Fibroblast of upper back skin (primary cell): ENCODE results near the gene GAMT.

Experiments used
- DNase-seq: peaks from one replicate; pipeline ENCODE4 v3.0.0-alpha.2; 2013

Gene GAMT

DNA sequence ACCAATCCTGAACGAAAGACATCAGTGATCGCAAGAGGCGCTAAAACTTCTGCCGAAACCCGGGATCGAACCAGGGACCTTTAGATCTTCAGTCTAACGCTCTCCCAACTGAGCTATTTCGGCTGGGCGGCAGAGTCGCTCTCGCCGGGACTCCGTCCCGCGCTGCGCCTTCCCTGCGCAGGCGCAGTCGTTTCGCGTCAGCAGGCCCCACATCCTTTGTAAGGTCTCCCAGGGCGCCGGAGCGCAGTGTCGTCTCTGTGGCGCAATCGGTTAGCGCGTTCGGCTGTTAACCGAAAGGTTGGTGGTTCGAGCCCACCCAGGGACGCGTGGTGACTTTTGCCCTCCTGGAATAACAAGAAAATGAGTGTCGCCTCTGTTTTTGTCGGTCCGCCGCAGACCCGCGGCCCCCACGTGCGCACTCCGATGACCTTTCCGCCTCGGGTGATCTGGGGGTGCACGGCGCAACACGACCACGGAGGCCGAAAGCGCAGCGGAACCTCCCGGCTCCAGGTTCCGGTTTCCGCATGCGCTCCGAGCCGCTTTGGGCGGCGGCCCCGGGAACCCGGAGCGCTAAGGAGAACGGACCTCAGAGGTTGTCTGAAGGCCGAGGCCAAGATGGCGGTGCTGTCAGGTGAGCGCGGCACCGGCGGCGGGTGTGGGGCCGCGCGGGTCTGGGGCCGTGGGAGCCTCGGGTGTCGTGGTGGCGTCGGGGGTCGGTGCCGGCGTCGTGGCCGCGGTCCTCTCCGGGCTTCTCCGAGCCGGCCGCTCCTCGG is 17.8 kb downstream of the GAMT start, which contains the start of gene NDUFS7:
Gene NDUFS7, plus strand, starts transcription at position 596 of the 773 bp plus-strand sequence. Its CDS starts 20 bp downstream, at position 616.
- peak; percentile 88 for DNase-seq

DNA sequence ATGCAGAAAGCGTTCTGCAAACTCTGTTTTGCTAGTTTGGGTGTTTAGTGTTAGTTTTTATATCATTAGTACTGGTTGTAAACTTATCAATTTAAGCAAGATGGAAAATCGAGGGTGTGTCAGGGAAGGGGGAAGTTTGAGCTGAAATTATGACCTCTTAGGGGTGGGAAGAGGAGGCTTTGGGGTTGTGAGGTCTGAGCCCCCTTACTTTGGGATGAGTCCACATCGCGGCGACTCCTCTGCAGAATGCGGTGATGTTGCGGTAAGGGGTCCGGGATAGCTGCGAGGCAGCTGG is 18.4 kb downstream of the GAMT start:
- no peak for DNase-seq

DNA sequence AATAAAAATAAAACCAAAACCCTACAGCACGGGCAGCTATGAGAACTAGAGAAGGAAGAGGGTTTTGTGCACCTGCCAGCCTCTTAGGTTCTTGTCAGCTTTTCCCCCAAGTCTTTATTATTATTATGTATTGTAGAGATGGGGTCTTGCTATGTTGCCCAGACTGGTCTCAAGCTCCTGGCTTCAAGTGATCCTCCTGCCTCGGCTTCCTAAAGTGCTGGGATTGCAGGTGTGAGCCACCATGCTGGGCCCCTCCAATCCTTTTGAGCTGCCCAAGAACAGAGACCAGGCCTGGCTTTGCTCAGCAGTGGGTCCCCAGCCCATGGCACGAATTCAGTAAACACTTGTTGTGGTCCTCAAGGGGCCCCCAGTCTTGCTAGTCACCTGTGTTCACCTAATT is 19.1 kb downstream of the GAMT start:
- no peak for DNase-seq

DNA sequence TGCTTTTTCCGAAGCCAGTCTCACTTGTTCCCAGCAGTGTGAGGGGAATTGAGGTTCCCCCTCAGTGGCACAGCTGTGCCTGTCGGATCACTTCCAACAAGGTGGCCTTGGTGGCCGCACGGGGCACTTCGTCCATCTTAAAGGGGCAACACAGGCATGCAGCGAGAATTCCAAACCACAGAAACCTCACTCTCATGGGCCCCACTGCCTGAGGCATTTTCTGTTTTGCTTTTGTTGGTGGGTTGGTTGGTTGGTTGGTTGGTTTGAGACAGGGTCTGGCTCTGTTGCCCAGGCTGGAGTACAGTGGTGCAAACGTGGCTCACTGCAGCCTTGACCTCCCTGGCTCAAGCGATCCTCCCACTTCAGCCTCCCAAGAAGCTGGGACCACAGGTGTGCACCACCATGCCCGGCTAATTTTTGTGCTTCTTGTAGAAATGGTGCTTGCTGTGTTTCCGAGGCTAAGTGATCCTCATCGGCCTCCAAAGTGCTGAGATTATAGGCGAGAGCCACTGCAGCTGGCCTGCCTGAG is 21.3 kb downstream of the GAMT start:
- no peak for DNase-seq

DNA sequence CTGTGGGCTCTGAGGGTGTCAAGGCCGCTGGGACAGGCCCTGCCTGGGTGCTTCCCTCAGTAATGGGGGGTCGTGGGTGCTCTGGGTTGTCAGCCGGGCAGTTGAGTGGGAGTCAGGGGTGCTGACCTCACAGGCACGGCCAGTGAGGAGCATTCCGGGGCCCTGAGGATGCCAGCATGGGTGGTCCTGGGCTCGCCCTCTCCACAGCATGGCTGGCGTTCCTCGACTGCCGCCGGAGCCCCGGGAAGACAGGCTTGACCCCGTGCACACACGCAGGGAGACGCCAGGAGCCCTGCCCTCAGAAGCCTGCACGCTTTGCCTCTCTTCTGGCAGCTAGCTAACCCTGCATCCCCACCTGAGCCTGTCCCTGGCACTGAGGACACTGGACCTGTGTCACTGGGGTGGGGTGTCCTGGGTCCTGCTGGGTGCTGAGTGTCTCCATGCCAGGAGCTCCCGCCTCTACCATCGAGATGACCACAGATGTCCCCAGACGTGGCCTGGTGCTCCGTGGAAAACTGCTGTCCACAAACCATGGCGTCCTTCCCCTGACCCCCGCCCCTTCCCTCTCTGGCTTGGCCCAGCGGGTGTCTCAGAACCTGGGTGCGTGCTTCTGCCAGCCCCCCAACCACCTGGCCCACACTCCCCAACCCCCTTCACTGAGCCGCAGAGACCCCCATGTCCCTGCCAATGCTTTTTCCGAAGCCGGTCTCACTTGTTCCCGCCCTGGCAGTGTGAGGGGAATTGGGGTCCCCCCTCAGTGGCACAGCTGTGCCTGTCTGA is 22.0 kb downstream of the GAMT start:
- DNase-seq: no peak

DNA sequence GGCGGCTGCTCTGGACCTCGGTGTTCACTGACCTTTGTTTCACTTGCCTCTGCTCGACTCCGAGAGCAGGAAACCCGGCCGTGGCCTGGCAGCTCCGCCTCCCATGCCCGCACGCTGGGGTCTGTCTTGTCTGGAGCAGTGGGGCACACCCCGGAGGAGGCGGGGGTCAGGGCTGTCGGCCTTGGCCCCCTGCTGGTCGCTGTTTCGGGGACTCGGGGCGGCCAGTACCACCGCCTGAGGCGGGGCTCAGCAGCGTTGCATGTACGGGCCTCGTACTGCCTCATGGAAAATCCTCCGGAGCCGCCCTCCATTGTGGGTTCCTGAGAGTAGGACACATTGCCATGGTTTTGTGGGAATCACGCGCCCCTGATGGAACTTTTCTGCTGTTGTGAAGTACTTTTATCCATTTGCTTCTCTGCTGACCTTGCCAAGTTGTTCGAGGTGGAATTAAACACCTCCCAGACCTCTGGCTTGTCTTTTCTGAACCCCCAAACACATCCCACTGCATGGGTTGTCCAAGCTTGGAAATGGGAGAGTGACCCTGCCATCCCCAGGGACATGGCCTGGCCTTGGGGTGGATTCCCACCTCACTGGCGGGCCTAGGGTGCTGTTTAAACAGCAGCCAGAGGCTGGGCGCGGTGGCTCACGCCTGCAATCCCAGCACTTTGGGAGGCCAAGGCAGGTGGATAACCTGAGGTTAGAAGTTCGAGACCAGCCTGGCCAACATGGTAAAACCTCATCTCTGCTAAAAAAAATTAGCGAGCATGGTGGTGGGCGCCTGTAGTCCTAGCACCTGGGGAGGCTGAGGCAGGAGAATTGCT is 23.2 kb downstream of the GAMT start:
- DNase-seq: no peak

DNA sequence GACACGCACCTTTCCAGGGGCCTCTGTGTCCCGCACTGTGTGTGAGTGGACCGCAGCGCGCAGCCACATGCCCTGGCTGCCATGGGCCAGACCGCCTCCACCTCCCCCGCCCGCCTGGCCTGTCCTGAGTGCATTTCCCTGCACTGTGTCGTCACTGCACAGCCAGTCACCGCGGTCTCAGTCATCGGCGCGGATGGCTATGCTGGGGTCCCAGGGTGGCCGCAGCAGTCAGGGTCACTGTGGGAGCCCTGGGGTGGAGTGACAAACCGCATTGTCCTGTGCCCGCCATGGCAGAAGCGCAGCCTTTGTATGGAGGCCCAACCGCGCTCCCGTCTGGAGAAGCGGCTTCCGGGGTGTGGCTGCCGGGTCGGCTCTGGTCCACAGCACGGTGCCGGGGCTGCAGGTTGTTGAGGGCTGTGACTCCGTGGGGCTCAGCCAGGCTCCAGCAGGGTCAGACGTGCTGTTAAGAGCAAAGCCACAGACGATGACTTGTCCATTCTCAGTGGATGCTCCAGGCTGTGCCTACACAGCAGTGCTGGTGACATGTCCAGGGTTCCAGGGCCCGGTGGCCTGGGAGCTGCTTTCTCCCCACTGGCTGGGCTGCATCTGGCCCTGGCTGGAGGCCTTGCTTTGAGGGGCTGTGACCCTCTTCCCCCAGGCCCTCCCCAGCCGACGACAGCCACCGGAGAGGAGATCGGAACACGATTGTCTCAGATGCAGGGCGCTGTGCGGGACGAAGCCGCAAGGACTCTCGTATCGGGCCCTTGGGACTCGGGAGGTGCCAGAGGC is 24.0 kb downstream of the GAMT start:
- no peak for DNase-seq

DNA sequence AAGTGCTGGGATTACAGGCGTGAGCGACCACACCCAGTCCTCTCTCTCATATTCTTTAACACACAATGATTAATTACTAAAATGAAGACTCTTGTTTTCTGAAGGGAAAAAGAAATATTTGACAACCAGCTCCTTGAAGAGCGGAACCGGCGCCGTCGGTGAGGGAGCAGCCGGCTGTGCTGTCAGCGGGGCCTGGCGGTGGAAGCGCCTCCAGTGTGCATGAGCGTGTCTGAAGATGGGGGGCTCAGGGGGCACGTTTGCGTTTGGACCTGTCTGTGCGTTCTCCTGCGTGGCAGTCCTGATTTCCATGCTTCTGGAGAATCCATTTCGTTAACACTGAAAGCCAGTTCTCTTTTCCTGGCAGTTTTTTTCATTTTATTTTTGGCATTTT is 24.9 kb downstream of the GAMT start:
- no peak for DNase-seq

DNA sequence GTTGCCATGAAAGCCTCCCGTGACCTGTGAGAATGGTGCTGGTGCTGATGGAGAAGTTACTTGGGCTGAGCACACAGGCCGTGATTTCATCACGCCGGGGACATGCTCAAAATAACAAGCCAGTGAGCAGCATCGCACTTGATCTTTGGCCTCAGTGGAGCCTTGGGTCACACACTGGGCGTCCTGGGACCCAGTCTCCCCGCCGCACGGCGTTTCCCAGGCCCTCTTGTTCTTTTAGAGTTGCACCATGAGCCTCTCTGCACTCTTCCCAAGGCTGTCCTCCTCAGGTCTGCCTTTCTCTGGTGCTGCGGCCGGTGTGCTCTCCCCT is 27.1 kb downstream of the GAMT start:
- DNase-seq: no peak

DNA sequence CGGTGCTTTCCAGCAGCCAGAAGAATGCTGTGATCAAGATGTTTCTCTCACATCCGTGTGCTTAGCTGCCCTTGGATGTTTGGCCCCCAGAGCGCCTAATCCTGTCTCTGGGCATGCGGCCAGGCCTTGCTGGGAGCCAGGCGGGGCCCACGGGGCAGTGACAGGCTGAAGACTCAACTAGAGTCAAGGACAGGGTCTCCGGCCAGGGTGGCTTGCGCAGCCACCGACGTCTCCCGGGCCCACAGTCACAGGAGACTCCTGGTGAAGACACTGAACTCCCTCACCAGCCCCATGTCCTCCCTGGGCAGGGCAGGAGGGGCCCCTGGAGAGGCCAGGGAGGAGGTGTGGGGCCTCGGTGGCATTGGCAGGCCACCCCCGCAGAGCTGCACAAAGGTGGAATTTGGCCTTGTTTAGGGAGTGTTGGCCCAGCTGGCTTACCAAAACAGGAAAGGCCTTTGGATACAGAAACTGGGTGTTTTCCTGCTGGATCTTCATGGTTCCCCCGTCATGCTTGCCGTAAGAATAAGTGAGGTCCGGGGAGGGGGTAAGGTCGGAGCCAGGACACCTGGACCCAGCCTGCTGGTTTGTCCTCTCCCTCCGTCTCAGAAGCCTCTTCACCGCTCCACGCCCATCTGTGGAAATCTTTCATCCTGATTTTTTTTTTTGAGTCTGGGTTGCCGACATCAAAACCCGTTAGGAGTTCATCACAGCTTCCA is 27.6 kb downstream of the GAMT start:
- DNase-seq: no peak

DNA sequence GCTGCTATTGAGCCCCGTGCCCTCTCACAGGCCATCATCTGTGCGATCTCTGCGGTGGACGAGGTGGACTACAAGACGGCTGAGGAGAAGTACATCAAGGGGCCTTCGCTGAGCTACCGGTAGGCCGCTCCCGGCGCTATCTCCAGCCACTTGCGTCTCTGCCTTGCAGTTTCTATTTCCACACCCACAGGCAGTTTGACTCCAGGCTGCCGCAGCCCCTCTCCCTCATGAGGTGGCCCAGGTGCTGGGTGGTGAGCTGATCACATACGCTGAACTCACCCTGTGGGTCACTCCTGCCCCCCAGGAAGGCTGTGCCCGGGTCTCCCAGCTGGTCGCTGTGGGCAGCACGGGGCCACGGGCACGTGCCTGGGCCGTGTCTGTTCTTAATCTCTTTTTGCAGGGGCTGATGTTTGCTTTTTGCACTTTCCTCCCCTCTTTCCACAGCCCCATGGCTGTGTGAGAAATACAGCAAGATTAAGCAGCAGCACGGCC is 28.3 kb downstream of the GAMT start:
- no peak for DNase-seq

DNA sequence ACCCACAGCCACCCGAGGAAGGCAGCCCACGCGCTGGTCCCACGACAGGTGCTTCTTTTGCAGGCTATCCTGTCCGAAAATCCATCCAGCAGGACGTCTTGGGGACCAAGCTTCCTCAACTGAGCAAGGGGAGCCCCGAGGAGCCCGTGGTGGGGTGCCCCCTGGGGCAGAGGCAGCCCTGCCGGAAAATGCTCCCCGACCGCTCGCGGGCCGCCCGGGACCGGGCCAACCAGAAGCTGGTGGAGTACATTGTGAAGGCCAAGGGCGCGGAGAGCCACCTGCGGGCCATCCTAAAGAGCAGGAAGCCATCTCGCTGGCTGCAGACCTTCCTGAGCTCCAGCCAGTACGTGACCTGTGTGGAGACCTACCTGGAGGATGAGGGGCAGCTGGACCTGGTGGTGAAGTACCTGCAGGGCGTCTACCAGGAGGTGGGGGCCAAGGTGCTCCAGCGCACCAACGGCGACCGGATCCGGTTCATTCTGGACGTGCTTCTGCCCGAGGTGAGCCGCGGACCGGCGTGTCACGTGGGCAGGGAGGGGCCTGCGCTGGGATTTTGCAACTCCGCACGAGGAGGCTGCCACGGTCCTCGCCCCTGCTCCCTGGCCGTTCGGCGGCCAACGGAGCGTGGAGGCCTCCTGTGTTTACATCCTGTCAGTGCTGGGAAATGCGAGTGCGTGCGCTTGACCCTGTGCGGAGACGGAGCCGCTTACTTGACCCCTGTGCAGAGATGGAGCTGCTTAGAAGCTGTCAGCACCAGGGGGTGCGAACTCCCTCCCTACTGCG is 30.6 kb downstream of the GAMT start:
- DNase-seq: no peak

DNA sequence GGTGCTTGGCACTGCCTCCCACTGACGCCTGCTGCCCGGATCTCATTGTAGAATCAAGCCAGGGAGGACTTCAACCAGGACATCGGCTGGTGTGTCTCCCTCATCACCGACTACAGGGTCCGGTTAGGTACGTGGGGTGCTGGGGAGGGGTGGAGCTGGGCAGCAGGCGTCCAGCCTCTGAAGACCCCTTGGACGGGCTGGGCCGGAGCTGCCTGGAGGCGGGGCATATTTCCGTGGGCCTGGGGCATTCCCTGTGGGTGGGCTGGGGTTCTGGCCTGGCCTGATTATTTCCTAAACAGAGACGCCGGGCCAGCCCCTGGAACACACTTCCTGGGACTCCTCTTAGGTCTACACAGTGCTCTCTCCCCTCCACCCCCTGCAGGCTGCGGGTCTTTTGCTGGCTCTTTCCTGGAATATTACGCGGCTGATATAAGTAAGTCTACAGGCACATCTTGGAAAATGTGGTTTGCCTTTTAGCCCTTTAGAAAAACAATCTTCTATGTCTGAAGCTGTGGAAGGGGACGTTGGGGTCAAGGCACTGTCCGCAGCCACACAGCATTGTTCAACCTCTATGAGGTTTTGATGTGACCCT is 32.0 kb downstream of the GAMT start:
- DNase-seq: no peak

DNA sequence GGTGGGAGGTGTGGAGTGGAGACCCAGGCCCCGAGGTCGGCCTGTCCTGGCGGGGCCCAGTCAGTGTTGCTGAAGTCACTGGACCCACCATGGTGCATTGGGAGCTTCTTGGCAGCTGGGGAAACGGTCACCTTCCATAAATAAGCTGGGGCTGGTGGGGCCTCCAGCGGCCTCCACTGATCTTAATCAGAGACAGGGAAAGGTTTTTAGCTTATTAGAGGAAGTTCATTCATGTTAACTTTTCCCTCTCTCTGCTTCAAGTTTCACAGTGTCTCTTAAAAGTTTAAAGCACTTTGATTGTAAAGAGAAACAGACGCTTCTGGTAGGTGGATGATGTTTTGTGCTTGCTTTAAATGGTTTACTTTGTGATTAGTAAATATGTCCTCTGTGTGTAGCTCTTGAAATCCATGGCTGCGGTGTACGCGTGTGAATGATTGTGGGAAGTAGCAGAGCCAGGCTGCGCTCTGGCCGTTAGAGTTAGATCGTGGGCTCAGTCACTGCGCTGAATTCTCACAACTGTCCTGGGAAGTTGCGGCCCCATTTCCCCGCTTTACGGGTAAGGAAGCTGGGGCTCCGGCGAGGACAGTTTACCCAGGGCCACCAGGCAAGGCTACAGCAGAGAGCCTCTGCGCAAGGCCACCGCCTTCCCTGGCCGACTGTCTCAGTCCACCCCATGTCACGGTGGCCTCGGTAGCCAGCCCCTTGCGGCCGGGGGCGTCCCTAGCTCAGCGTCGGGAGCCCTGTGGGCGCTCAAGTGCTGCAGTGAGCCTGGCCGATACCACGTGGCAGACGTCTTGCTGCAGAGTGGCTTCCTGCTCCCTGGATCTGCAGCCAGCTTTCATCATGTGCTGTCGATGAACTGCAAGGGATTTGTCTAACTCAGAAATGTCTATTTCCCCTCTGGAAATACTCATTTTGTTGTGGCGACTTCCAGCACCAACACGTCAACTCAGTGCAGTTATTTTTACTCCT is 34.2 kb downstream of the GAMT start:
- DNase-seq: no peak

DNA sequence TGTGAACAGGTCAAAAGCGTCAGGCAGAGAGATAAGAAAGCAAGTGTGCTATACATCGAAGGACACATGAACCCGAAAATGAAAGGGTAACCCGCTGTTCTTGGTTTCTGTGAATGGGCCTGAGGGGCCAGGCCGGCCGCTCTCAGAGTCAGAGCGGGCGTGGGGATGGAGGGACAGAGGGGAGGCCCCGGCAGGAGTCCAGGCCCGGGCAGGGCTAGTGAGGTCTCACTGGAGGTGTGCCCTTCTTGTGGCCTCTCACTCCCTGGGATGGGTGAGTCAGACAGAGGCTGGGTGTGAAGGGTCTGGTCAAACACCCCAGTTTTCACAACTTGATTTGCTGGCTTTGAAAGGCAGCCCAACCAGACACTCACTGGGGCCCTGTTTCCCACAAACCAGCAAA is 35.0 kb downstream of the GAMT start:
- DNase-seq: no peak

DNA sequence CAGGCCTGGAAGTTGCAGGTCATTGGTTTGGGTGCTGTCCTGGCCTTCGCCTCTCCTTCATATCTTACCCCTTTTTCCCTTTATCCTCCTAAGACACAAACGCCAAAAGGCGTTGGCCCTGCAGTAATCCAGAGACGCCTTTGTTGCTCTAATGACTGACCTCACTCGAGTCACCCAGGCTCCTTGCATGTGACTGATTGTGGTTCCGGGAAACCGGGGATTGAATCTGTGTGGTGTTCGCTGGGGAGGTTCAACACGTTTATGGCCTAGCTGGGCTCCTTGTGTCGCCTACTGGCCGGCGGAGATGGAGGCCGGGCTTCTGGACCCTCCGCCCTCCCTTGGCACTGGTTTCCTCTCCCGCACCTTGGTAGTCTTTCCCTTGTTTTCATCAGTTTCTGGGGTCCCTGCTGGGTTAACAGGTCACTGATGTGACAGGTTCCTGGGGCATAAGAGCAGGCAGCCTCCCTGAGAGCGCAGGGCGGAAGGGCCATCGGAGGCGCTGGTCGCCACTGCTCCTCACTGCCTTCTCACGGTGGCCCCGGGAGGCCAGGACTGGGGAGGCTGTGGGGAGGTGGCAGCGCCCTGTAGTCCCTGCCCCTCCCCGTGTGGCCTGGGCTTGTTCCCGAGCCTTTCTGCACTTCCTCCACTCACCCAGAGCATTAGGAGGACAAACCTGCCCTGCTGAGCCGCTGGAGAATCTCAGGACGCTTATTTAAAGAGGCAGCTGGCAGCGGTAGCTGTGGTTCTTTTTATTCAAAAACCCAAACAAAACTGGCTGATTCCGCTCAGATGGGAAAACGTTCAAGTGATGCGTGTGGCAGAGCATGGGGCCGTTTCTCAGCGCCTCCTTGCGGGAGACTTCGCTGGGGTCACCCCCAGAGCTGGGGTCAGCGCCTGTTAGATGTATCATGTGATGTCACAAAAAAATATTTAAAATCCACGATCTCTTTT is 35.7 kb downstream of the GAMT start:
- no peak for DNase-seq

DNA sequence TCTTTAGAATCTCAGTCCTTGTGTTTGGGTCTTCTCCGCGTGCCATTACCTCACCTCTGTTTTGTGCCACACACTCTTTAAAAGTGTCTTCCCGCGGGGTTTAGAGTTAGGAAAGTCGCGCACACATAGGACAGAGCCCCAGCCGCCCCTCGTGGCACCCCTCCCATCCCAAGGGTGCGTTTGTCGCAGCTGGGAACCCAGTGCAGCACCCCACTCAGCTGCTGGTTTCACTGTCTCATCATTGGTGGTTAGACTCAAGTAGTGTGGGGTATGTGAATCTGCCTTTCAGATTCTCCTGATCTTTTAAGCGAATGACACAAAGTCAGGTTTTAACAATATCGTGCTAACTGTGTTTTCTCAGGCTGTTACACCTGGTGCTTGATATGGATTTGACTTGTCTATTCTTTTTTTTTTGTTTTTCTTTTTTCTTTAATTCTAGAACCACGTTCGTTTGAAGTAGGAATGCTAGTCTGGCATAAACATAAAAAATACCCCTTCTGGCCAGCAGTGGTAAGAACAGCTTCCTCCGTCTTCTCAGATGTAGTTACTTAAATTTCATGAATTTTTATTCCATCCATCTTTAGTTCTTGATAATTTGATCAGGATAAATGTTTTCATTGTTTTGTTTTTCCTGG is 37.2 kb downstream of the GAMT start:
- no peak for DNase-seq

DNA sequence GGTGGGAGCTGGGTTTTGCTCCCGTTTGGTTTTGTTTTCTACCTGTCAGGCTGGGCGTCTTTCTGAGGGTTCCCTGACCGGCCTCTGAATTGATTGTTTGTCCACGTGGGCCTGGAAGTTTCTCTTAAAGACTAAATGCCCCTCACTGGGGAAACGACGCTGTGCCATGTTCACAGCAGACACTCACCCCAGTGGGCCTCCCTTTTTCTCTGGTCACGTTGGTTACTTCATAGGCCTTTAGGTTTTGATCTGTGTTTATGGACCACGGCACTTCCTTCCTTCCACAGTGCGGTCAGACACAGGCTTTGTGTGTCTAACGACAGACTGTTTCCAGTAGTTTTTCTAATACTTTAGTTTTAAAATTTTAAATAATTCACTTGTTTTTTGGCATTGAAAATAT is 37.7 kb downstream of the GAMT start:
- DNase-seq: no peak
